Esophagus (tissue), 2 donors: Measurements from ENCODE around the gene BTBD16. TPM values are rescaled to one million over a fixed set of nuclear protein-coding genes. Genes with fewer than 3 reads are reported as not detected.

Source experiments
- H3K27ac ChIP-seq, 2 donors: one replicate each; pipeline ENCODE4 v1.5.1; 2013; ENCODE audit warnings: low read depth in 2 of 2, mild to moderate bottlenecking in 2 of 2, inconsistent platforms in 1 of 2, low read length in 1 of 2, moderate library complexity in 1 of 2
- H3K27me3 ChIP-seq, 2 donors: one replicate each; pipeline ENCODE4 v1.6.1; 2013; ENCODE audit warnings: low read length in 2 of 2, control low read depth in 1 of 2, mild to moderate bottlenecking in 1 of 2; ENCODE audit not compliant: insufficient read depth in 2 of 2, control insufficient read depth in 1 of 2
- H3K36me3 ChIP-seq, 2 donors: one replicate each; pipeline ENCODE4 v1.6.1; 2013; ENCODE audit warnings: low read length in 1 of 2; ENCODE audit not compliant: control insufficient read depth in 2 of 2, insufficient read depth in 2 of 2
- H3K4me1 ChIP-seq, 2 donors: one replicate each; pipeline ENCODE4 v1.6.1; 2013; ENCODE audit warnings: low read length in 1 of 2; ENCODE audit not compliant: control insufficient read depth in 2 of 2, insufficient read depth in 2 of 2
- H3K4me3 ChIP-seq, 2 donors: one replicate each; pipeline ENCODE4 v1.5.1; 2013; ENCODE audit warnings: low read length in 2 of 2, mild to moderate bottlenecking in 2 of 2, low read depth in 1 of 2, moderate library complexity in 1 of 2
- H3K9me3 ChIP-seq, 2 donors: one replicate each; pipeline ENCODE4 v1.6.1; 2013; ENCODE audit warnings: mild to moderate bottlenecking in 2 of 2, low read depth in 1 of 2, low read length in 1 of 2, moderate library complexity in 1 of 2; ENCODE audit not compliant: control insufficient read depth in 2 of 2, insufficient read depth in 1 of 2
- WGBS, 2 donors: extraction: QIAGEN DNeasy Blood & Tissue Kit; methylation state at CpG; one replicate each; pipeline ENCODE4 v1.1.7; 2013; 5-methylcytosine and 5-hydroxymethylcytosine counted together
- polyA plus RNA-seq, 2 donors: library from polyadenylated mRNA; stranded (reverse); fragments of 200-250 nt; gene quantifications; one replicate each; pipeline ENCODE4 v1.2.3, GENCODE V29; 2013
- donor health status: healthy with polysubstance abuse.
- donor health status: Bipolar disorder and iron deficiency.

BTBD16 gene
- polyA plus RNA-seq, 2 donors: 0.04 to 0.20 TPM

- 91% methylated on average over 11 of the region's 11 CpGs for WGBS, 2 donors
These were observed 25.2 kb upstream of the BTBD16 start for GRCh38 chr10:122245897-122246296.

GRCh38 chr10:122246830-122247520 is 24.1 kb upstream of the BTBD16 start:
- WGBS, 2 donors: 90 to 91% methylated on average over 11 of the region's 11 CpGs
- H3K4me1 ChIP-seq: no peaks in the 10 kb centered on the region
- H3K9me3 ChIP-seq: no peaks in the 10 kb centered on the region
- no peak overlapping the region for H3K4me3 ChIP-seq
- H3K27ac ChIP-seq: no peak overlapping the region
- H3K27me3 ChIP-seq: no peaks in the 10 kb centered on the region
- peaks cover 10 to 35% of the 10 kb centered on the region in 2 donors for H3K36me3 ChIP-seq

More at GRCh38 chr10:122245897-122246296, 25.2 kb upstream of the BTBD16 start:
- H3K27ac ChIP-seq: no peak overlapping the region
- no peak overlapping the region for H3K4me3 ChIP-seq
- H3K9me3 ChIP-seq: no peaks in the 10 kb centered on the region
- H3K27me3 ChIP-seq: no peaks in the 10 kb centered on the region
- H3K36me3 ChIP-seq: peaks cover 12 to 38% of the 10 kb centered on the region in 2 donors
- H3K4me1 ChIP-seq: no peaks in the 10 kb centered on the region

GRCh38 chr10:122248356-122249302 is 22.5 kb upstream of the BTBD16 start:
- H3K4me3 ChIP-seq: no peak overlapping the region
- H3K27me3 ChIP-seq: no peaks in the 10 kb centered on the region
- peaks cover 13 to 38% of the 10 kb centered on the region in 2 donors for H3K36me3 ChIP-seq
- H3K4me1 ChIP-seq: no peaks in the 10 kb centered on the region
- H3K27ac ChIP-seq: no peak overlapping the region
- WGBS, 2 donors: 90 to 92% methylated on average over 25 of the region's 25 CpGs
- no peaks in the 10 kb centered on the region for H3K9me3 ChIP-seq

GRCh38 chr10:122249303-122249850 is 21.7 kb upstream of the BTBD16 start:
- H3K36me3 ChIP-seq: peaks cover 14 to 36% of the 10 kb centered on the region in 2 donors
- H3K27me3 ChIP-seq: no peaks in the 10 kb centered on the region
- WGBS, 2 donors: 84 to 86% methylated on average over 11 of the region's 11 CpGs
- H3K9me3 ChIP-seq: no peaks in the 10 kb centered on the region
- H3K4me1 ChIP-seq: no peaks in the 10 kb centered on the region
- no peak overlapping the region for H3K27ac ChIP-seq
- H3K4me3 ChIP-seq: no peak overlapping the region

- no peaks in the 10 kb centered on the region for H3K9me3 ChIP-seq
- H3K36me3 ChIP-seq: peaks cover 14 to 33% of the 10 kb centered on the region in 2 donors
- no peaks in the 10 kb centered on the region for H3K27me3 ChIP-seq
- no peaks in the 10 kb centered on the region for H3K4me1 ChIP-seq
- H3K27ac ChIP-seq: no peak overlapping the region
- WGBS, 2 donors: 88 to 91% methylated on average over 10 of the region's 10 CpGs
- H3K4me3 ChIP-seq: no peak overlapping the region
These were observed 20.9 kb upstream of the BTBD16 start for GRCh38 chr10:122249991-122250750.

- Histone ChIP-seq H3K27me3 (no peaks in the 10 kb centered on the region), H3K4me1 (no peaks in the 10 kb centered on the region), H3K9me3 (no peaks in the 10 kb centered on the region), H3K27ac (no peak overlapping the region), H3K4me3 (no peak overlapping the region), H3K36me3 (peaks cover 10 to 33% of the 10 kb centered on the region in 2 donors)
- 80 to 82% methylated on average over 11 of the region's 11 CpGs for WGBS, 2 donors
These were observed 19.4 kb upstream of the BTBD16 start for GRCh38 chr10:122251459-122252255.

- peaks cover 10 to 33% of the 10 kb centered on the region in 2 donors for H3K36me3 ChIP-seq
- no peak overlapping the region for H3K4me3 ChIP-seq
- 51 to 57% methylated on average over 3 of the region's 3 CpGs for WGBS, 2 donors
- no peaks in the 10 kb centered on the region for H3K4me1 ChIP-seq
- H3K27me3 ChIP-seq: no peaks in the 10 kb centered on the region
- H3K9me3 ChIP-seq: no peaks in the 10 kb centered on the region
- no peak overlapping the region for H3K27ac ChIP-seq
These were observed 18.3 kb upstream of the BTBD16 start for GRCh38 chr10:122252805-122253204.

GRCh38 chr10:122253605-122254004 is 17.5 kb upstream of the BTBD16 start:
- H3K9me3 ChIP-seq: no peaks in the 10 kb centered on the region
- 89 to 94% methylated on average over 2 of the region's 2 CpGs for WGBS, 2 donors
- no peaks in the 10 kb centered on the region for H3K27me3 ChIP-seq
- peaks cover 10 to 37% of the 10 kb centered on the region in 2 donors for H3K36me3 ChIP-seq
- H3K27ac ChIP-seq: no peak overlapping the region
- no peaks in the 10 kb centered on the region for H3K4me1 ChIP-seq
- no peak overlapping the region for H3K4me3 ChIP-seq
